HG03558 (cell line): Measurements from ENCODE around the gene IQGAP3.

Experiments
- ATAC-seq: cut with Tn5 transposase; IDR thresholded peaks from one replicate; pipeline ENCODE4 v1.9.1; 2021; ENCODE audit warnings: moderate number of reproducible peaks; ENCODE audit not compliant: unreplicated experiment; ENCODE audit errors: extremely low read depth

Gene IQGAP3

GRCh38 chr1:156500793-156501506, 71.4 kb downstream of the IQGAP3 start:
- peak; percentile 38 for ATAC-seq

GRCh38 chr1:156500543-156500792, 71.9 kb downstream of the IQGAP3 start, which contains the start of gene MEF2D:
TSS of gene MEF2D (minus strand) at chr1:156500775. CDS start at chr1:156483292, 17,483 bp downstream.
- no peak for ATAC-seq

DNA sequence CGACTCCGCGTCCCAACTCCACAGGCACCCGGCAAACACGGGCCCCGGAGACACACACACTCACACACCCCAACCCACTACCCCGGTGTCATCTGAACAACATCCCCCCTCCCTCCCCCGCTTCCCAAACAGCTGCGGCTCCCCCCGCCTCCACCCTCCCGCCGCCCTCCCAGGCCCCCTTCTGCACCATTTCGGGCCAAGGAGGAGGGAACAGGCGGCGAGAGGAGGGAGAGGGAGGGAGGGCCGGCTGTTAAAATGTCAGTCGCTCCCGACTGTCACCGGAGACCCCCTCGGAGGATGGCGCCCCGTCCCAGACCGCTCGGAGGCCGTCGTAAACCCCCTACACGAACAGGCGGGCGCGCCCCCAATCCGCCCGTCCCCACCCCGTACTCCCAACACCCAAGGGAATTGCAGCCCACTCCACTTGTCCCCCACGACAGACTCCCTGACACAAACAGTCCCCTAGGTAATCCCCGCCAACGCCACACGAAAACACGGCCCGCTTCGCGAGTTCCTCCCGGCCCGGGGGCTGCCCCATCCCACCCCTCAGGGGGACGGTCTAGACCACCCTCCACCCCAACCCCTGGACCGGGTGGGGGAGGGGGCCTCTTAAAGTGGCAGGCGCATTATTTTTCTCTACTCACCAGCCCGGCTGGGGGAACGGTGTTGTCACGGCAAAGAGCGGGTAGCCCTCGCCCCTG, 72.4 kb downstream of the IQGAP3 start:
- ATAC-seq: no peak

GRCh38 chr1:156499194-156499841, 73.0 kb downstream of the IQGAP3 start:
- ATAC-seq: no peak

DNA sequence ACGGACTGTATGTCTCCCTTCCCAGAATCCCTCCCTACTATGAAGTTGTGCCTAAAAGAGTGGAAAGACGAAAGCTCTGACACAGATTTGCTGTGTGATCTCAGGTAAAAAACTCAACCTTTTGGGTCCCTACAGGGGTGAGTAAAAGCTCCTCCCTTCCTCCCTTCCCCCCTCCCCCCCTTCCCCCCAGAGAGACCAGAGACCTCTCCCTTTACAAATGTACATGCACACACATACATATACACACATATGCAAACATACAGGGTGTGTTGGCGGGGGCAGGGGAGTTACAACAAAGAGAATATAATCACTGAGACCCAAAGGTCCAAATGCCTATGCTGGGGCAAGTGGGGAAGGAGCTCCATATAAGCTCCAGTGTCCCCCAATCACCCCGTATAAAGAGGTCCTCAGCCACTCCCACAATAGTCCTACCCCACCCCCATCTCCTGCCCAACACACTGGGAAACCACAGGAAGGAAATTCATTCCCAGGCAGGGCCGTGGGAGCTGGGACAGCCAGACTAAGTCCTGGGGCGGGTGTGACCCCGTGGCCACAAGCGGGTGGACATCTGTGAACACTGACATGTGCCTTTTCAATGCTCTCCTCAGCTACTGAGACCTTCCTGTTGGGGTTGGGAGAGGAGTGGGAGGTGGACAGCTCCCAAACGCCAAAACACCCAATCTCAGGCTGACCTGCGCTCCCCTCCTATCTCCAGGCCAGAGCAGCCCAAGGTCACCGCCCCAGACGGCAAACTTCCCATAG, 73.8 kb downstream of the IQGAP3 start:
- ATAC-seq: no peak

DNA sequence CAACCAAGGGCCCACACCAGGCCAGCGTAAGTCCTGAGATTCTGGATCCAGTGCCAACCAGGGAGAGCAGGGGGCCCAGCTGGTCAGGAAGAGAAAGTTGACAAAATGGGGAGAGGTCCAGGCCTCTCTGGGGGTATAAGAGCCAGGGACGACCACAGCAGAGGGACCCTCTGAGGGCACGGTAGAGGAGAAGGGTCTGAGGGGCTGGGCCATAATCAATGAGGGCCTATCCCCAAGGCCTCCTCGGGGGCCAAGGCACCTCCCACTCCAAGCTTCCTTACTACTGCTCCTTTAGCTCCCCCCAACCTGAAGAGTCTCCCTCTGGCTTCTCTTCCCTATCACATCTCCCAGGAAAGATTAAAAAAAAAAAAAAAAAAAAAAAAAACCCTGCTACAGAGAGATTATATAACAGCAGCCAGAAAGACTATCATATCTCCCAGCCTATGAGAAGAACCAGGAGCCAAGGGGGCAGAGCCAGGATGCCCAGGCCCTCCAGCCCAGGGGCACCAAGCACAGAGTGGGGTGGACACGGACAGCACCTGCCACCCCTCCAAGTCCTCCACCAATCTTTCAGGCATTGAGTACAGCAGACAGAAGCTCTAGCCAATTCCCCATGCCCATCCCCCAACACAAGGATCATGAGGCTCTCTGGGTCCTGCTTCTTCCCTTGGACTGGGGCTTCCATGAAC, 74.5 kb downstream of the IQGAP3 start:
- no peak for ATAC-seq

GRCh38 chr1:156497078-156497742, 75.2 kb downstream of the IQGAP3 start:
- ATAC-seq: no peak

GRCh38 chr1:156496211-156496761, 76.1 kb downstream of the IQGAP3 start:
- ATAC-seq: no peak

GRCh38 chr1:156495401-156496140, 76.8 kb downstream of the IQGAP3 start:
- no peak for ATAC-seq

DNA sequence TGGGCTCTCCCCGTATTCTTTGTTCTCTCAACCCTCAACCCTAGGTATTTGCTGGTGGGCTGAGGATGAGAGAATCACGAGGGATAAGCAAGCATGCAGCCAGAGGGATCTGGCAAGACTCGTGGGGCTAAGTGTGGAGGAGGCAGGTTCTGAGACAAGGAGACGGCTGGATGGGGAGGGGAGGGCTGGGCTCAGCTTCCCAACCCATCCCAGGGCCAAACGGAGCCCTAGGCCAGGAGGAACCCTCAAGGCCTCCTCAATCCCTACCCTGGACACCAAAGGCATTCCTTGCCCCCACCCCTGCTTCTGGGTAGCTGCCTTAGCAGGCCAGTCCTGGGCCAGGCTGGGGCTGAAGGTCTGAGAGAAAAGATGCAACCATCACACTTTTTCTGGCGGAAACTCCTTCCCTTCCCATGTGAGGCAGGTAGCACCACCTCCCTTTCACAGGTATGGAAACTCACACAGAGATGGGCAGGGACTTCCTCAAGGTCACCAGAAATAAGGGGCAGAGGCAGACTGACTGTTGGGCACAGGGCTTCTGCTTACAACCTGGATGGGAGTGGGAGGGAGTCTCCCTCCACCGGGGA, 78.0 kb downstream of the IQGAP3 start:
- ATAC-seq: no peak

DNA sequence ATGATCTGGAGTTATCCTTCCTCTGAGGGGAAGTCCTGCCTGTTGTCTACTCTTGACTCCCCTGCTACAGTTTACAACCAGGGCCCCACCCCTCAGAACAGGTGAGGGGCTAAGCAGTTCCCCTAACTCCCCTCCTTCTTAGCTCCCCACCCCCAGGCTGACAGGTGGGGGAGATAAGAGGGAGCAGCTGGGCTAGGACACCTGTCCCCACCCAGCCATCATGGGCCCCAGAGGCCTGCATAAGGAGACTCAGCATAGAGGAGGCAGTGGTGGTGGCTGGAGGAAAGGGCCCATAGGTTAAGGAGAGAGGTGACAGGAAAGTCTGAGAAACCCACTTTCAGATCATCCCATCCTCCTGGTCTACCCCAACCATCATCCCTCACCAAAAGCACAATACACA, 78.6 kb downstream of the IQGAP3 start:
- no peak for ATAC-seq

DNA sequence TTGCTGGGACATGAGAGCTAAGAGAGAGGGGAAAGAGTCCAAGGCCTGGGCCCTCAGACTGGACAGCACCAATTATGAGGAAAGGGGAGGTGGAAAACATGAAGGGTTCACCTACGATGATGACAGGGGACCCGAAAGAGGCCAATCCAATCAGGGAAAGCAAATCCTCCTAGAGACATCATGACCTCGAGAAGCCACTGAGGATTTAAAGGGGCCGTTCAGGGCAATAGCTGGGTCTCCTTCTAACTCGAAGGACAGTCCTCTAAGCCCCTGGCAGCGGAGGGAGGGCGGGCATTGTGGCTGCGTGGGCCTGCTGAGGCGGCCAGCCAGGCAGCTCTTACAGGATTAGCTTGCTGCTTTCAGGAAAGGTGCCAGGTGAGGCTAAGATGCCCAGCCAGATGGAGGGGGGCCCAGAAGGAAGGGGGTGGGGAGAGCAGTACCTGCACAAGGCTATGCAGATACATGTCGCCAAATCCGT, 79.2 kb downstream of the IQGAP3 start:
- no peak for ATAC-seq

DNA sequence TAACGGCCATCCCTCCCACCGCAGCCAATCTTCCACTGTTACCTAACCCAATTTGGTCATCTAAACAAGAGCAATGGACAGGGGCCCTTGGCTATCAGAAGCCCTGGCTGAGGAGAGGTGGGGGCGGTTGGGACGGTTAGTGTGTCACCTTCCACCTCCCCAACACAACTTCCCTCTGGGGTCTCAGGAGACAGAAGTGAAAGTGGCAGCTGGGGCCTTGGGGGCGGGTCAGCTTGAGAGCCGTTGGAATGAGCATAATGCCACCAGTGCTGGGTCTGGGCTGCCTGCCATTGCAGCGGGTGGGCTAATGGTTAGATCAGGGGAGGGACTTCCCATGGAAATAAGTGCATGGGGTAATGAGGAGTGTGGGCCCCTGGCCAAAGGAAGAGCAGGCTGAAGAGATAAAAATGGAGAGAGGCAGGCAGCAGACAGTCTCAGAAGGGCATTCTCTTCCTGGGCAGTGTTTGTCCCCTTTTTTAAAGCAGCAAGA, 79.7 kb downstream of the IQGAP3 start:
- ATAC-seq: no peak

DNA sequence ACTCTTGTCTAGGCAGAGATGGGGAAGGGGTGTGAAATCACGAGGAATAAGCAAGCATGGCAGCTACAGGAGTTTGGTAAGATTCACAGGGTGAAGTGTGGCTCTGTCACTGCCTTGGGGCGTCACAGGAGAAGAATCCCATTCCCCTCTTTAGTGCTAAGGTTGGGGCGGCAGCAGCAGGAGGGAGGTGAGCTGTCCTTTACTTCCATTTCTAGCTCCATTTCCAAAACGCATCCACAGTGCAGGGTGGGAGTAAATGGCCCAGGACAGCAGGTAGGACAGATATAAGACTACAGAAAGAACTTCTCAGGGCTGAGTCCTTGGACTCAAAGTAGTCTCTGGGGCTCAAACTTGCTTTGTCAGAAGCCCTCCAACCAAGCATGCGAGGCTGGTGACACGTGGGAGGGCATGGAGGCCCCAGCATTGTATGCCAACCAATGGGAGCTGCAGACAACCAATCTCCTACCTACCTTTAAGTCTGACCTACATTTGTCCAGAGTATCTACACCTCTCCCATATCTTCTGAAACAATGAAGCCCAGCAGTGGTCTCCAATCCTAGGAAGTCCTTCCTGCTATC, 80.3 kb downstream of the IQGAP3 start:
- ATAC-seq: no peak

GRCh38 chr1:156491151-156491949, 81.0 kb downstream of the IQGAP3 start:
- ATAC-seq: no peak

- no peak for ATAC-seq
Measured at GRCh38 chr1:156490401-156491032, 81.8 kb downstream of the IQGAP3 start.

GRCh38 chr1:156489935-156490293, 82.5 kb downstream of the IQGAP3 start:
- ATAC-seq: no peak
